Measurements from ENCODE around the gene LIN28B. TPM values are rescaled to one million over a fixed set of nuclear protein-coding genes. Genes with fewer than 3 reads are reported as not detected.

LIN28B gene
- polyA plus RNA-seq, 2 of the 4 experiments (the other 2 are of a cell fraction), result 3.6 to 7.2 TPM

DNA sequence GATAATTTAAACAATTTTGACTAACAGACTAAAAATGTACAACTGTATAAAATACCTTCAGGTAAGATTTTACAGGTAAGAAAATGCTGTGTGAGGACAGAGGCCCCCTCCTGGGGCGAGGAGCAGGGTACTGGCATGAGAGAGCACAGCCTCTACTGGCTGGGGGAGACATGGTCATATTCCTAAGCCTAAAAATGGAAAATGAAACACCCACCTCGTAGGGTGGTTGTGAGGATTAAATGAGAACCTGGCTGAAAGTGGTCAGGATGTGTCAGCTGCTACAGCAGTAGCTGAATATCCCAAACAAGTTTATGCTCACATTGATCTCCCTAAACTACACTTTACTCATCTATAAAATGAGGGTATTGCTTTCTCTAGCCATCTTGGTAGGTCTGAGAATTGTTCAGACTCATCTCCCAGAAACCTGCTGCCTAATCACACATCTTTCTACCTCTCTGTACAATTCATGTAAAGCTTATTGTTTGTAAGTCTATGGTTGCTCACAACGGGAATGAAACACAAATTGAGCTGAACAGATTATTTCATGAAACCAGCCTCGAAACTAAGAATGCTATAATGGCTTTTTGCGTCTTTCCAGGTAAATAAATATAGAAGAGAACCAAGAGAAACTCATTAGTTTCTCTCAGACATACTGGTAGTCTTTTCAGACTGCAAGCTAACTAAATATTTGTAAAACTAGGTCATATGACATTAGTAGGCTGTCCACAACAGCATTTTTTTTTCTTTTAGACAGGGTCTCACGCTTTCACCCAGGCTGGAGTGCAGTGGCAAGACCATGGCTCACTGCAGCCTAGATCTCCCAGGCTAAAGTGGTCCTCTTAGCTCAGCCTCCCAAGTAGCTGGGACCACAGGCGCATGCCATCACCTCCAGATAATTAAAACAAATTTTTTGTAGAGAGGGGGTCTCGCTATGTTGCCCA, 153.3 kb downstream of the LIN28B start:
- ATAC-seq, result no peak
- Histone ChIP-seq H3K4me2 (no peak overlapping the region), H3K27ac (no peak overlapping the region), H3K4me3 (no peak overlapping the region), H3K4me1 (0 out of 3 replicates have a peak, but pooled peaks cover 4% of the 10 kb centered on the region), H3K9me3 (no peaks in the 10 kb centered on the region)
- POLR2A ChIA-PET, result no interaction called here
- 71% methylated on average over 8 of the region's 8 CpGs for WGBS (ENCODE audit: missing lambda C conversion rate)
- CTCF ChIA-PET, result interaction anchor here (0.7 to 1.2 kb wide), 2 partner anchors 220 to 253 kb away, joined by 3 read pairs; no protein-coding TSS in a partner anchor
- DNase-seq (ENCODE audit: low read depth in 1 of 2, low spot score in 1 of 2), result no peak
- FAIRE-seq, result no peak
- TF ChIP-seq RAD21 (conservative IDR thresholded peaks at IDR 0.05 in 1 of 2, IDR thresholded peaks at IDR 0.05 in 1 of 2), result no peak
- TF ChIP-seq CEBPB (IDR thresholded peaks at IDR 0.05), result no peak
- no peak for TF ChIP-seq CBX2 (IDR thresholded peaks at IDR 0.05; ENCODE audit: borderline replicate concordance, low read depth)
- TF ChIP-seq ZNF302 (CRISPR knock-in tag; IDR thresholded peaks at IDR 0.05), result no peak
- no peak for TF ChIP-seq EHMT2 (IDR thresholded peaks at IDR 0.05; ENCODE audit: low read depth)
- no peak for TF ChIP-seq SREBF2 (IDR thresholded peaks at IDR 0.05)
- no peak for TF ChIP-seq CHD4 (IDR thresholded peaks at IDR 0.05; ENCODE audit: borderline replicate concordance)

DNA sequence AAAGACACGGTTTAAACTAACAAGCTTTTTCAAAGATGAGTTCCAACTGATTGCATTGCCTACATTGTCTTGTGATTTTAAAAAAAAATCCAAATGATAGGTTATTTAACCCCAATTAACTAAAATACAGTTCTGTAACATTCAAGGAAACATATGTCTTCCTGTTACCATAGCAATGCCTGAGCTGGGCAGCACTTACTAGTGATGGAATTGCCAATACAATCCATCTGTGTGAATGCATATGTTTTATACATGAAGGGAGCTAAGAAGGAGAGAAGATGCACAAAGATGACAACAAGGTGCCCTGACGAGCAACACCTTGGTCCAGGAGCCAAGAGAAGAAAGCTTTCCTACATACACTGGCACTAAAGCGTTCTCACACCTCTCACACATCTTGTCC, 154.2 kb downstream of the LIN28B start:
- DNase-seq (ENCODE audit: low read depth in 1 of 2, low spot score in 1 of 2) (no peak), ATAC-seq (no peak), FAIRE-seq (no peak)
- Histone ChIP-seq H3K9me3 (no peaks in the 10 kb centered on the region), H3K27ac (no peak overlapping the region), H3K4me3 (no peak overlapping the region), H3K4me1 (0 out of 3 replicates have a peak, but pooled peaks cover 4% of the 10 kb centered on the region), H3K4me2 (no peak overlapping the region)
- WGBS (ENCODE audit: missing lambda C conversion rate), result 70% methylated on average over 3 of the region's 3 CpGs
- POLR2A ChIA-PET, result no interaction called here
- CTCF ChIA-PET, result interaction anchor here (0.6 to 0.7 kb wide), 2 partner anchors 90 to 321 kb away, joined by 3 to 4 read pairs; no protein-coding TSS in a partner anchor
- TF ChIP-seq FOXS1 (CRISPR knock-in tag; IDR thresholded peaks at IDR 0.05) (no peak), MAFK (IDR thresholded peaks at IDR 0.05; ENCODE audit: partially characterized antibody) (no peak)
- TF ChIP-seq, protein P1, sequence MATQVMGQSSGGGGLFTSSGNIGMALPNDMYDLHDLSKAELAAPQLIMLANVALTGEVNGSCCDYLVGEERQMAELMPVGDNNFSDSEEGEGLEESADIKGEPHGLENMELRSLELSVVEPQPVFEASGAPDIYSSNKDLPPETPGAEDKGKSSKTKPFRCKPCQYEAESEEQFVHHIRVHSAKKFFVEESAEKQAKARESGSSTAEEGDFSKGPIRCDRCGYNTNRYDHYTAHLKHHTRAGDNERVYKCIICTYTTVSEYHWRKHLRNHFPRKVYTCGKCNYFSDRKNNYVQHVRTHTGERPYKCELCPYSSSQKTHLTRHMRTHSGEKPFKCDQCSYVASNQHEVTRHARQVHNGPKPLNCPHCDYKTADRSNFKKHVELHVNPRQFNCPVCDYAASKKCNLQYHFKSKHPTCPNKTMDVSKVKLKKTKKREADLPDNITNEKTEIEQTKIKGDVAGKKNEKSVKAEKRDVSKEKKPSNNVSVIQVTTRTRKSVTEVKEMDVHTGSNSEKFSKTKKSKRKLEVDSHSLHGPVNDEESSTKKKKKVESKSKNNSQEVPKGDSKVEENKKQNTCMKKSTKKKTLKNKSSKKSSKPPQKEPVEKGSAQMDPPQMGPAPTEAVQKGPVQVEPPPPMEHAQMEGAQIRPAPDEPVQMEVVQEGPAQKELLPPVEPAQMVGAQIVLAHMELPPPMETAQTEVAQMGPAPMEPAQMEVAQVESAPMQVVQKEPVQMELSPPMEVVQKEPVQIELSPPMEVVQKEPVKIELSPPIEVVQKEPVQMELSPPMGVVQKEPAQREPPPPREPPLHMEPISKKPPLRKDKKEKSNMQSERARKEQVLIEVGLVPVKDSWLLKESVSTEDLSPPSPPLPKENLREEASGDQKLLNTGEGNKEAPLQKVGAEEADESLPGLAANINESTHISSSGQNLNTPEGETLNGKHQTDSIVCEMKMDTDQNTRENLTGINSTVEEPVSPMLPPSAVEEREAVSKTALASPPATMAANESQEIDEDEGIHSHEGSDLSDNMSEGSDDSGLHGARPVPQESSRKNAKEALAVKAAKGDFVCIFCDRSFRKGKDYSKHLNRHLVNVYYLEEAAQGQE (IDR thresholded peaks at IDR 0.05), result no peak
- TF ChIP-seq, protein P2, sequence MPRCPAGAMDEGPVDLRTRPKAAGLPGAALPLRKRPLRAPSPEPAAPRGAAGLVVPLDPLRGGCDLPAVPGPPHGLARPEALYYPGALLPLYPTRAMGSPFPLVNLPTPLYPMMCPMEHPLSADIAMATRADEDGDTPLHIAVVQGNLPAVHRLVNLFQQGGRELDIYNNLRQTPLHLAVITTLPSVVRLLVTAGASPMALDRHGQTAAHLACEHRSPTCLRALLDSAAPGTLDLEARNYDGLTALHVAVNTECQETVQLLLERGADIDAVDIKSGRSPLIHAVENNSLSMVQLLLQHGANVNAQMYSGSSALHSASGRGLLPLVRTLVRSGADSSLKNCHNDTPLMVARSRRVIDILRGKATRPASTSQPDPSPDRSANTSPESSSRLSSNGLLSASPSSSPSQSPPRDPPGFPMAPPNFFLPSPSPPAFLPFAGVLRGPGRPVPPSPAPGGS (IDR thresholded peaks at IDR 0.05), result no peak

GRCh38 chr6:105111871-105112270, 155.0 kb downstream of the LIN28B start:
- CTCF ChIA-PET, result no interaction called here
- 94% methylated on average over 2 of the region's 2 CpGs for WGBS (ENCODE audit: missing lambda C conversion rate)
- H3K4me2 ChIP-seq, result no peak overlapping the region
- FAIRE-seq (no peak), DNase-seq (ENCODE audit: low read depth in 1 of 2, low spot score in 1 of 2) (no peak), ATAC-seq (no peak)
- H3K4me3 ChIP-seq, result no peak overlapping the region
- no peak overlapping the region for H3K27ac ChIP-seq
- H3K9me3 ChIP-seq, result no peaks in the 10 kb centered on the region
- POLR2A ChIA-PET, result no interaction called here
- 0 out of 3 replicates have a peak, but pooled peaks cover 4% of the 10 kb centered on the region for H3K4me1 ChIP-seq
- TF ChIP-seq JUN (IDR thresholded peaks at IDR 0.05), result no peak
- TF ChIP-seq RARB (CRISPR knock-in tag; IDR thresholded peaks at IDR 0.05), result no peak
- TF ChIP-seq, protein P3, sequence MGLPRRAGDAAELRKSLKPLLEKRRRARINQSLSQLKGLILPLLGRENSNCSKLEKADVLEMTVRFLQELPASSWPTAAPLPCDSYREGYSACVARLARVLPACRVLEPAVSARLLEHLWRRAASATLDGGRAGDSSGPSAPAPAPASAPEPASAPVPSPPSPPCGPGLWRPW (IDR thresholded peaks at IDR 0.05), result no peak
- no peak for TF ChIP-seq E2F6 (IDR thresholded peaks at IDR 0.05; ENCODE audit: borderline replicate concordance, low read depth)
- TF ChIP-seq EHF (CRISPR knock-in tag; IDR thresholded peaks at IDR 0.05), result no peak
- TF ChIP-seq EHMT2 (IDR thresholded peaks at IDR 0.05; ENCODE audit: low read depth), result no peak
- TF ChIP-seq MYC (IDR thresholded peaks at IDR 0.05; ENCODE audit: borderline replicate concordance, low read length), result no peak
